NCI-H2081 treated with DMSO at 0.1 percent for 48 hours (cell line): ENCODE measurements around the gene UROS.

Experiments used
- DNase-seq: peaks from one replicate; lab custom pipeline; 2025; lab: John Stamatoyannopoulos, UW

UROS gene

GRCh38 chr10:125762692-125763648, 60.1 kb downstream of the UROS start:
- no peak for DNase-seq

GRCh38 chr10:125761961-125762360, 61.1 kb downstream of the UROS start:
- DNase-seq, result no peak

DNA sequence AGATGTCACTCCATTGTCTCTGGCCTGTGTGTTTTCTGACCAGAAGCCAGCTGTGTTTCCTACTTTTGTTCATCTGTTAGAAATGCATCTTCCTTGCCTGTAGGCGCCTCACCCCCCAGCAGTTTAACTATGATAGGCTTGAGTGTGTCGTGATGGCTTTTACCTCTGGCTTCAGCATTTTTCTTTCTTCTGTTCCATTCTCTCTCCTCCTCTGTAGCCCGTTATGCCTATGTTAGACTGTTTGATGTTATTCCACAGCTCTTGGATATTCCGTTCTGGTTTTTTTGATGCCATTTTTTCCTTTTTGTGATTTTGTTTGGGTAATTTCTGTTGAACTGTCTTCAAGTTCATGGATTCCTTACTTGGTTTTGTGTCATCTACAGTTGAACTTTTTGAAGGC, 65.3 kb downstream of the UROS start:
- DNase-seq, result no peak

GRCh38 chr10:125756853-125757487, 66.1 kb downstream of the UROS start:
- DNase-seq, result no peak

GRCh38 chr10:125756196-125756595, 66.9 kb downstream of the UROS start:
- DNase-seq, result peak; percentile 47

DNA sequence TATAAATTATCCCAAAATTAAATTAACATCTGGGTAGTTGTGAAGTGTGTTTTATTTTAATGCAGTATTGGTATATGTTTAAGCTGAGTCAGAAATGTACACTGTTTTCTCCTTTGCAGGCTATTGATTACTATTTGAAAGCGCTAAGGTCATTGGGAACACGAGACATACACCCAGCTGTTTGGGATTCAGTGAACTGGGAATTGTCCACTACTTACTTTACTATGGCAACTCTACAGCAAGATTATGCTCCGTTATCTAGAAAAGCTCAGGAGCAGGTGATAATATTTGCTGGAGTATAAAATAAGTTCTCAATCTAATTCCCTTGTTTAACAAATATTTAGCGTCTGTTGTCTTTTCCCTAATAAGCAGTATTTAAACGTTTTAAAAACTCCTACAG, 75.6 kb downstream of the UROS start:
- DNase-seq, result no peak

- no peak for DNase-seq
These were observed 78.1 kb downstream of the UROS start for GRCh38 chr10:125744909-125745308.

GRCh38 chr10:125742465-125742864, 80.6 kb downstream of the UROS start:
- DNase-seq, result no peak

- no peak for DNase-seq
These were observed 82.9 kb downstream of the UROS start for GRCh38 chr10:125739994-125740679.
